Neural progenitor cell (in vitro differentiated cells): ENCODE data around the gene HHAT. TPM values are rescaled to one million over a fixed set of nuclear protein-coding genes. Genes with fewer than 3 reads are reported as not detected.

Experiments
- DNase-seq: peaks from one replicate; pipeline ENCODE4 v3.0.0-alpha.2; 2016; ENCODE audit warnings: low spot score
- H2AFZ ChIP-seq: fragments of 200-600 bp; sonication (generic); replicated peaks from 2 replicates; pipeline ENCODE4 v1.6.1; 2016; ENCODE audit warnings: antibody characterized with exemption
- H3F3A ChIP-seq: fragments of 200-600 bp; sonication (generic); 2 replicates; pipeline ENCODE4 v1.6.1; 2016; ENCODE audit warnings: antibody characterized with exemption, low read depth
- H3K27ac ChIP-seq: fragments of 200-600 bp; sonication (generic); 2 replicates; pipeline ENCODE4 v1.5.1; 2016; ENCODE audit warnings: mild to moderate bottlenecking
- H3K27me3 ChIP-seq: fragments of 200-600 bp; sonication (generic); 2 replicates; pipeline ENCODE4 v1.6.1; 2016; ENCODE audit warnings: mild to moderate bottlenecking, moderate library complexity
- H3K36me3 ChIP-seq: fragments of 200-600 bp; sonication (generic); 2 replicates; pipeline ENCODE4 v1.5.1; 2016
- H3K4me1 ChIP-seq: fragments of 200-600 bp; sonication (generic); 2 replicates; pipeline ENCODE4 v1.6.1; 2016; ENCODE audit warnings: mixed run types
- H3K4me2 ChIP-seq: fragments of 200-600 bp; sonication (generic); 2 replicates; pipeline ENCODE4 v1.6.1; 2016
- H3K4me3 ChIP-seq: fragments of 200-600 bp; sonication (generic); 2 replicates; pipeline ENCODE4 v1.5.1; 2016
- H3K79me2 ChIP-seq: fragments of 200-600 bp; sonication (generic); 2 replicates; pipeline ENCODE4 v1.6.1; 2016; ENCODE audit warnings: low read depth
- H3K9ac ChIP-seq: fragments of 200-600 bp; sonication (generic); 2 replicates; pipeline ENCODE4 v1.6.1; 2016
- H3K9me3 ChIP-seq: fragments of 200-600 bp; sonication (generic); 2 replicates; pipeline ENCODE4 v1.5.1; 2016; ENCODE audit warnings: low read depth
- H4K20me1 ChIP-seq: fragments of 200-600 bp; sonication (generic); 2 replicates; pipeline ENCODE4 v1.6.1; 2016; ENCODE audit warnings: low read depth
- H3K27ac Mint-ChIP-seq: 3 replicates; pipeline ENCODE4 v1.8.0; 2021; ENCODE audit warnings: mixed read lengths
- H3K27me3 Mint-ChIP-seq: 2 replicates; pipeline ENCODE4 v1.8.0; 2022; ENCODE audit warnings: low read depth, mild to moderate bottlenecking, inconsistent platforms, moderate library complexity, mixed read lengths; ENCODE audit not compliant: insufficient read depth
- H3K36me3 Mint-ChIP-seq: 3 replicates; pipeline ENCODE4 v1.8.0; 2021; ENCODE audit warnings: mixed read lengths
- H3K4me1 Mint-ChIP-seq: 3 replicates; pipeline ENCODE4 v1.8.0; 2021; ENCODE audit warnings: mixed read lengths
- H3K4me3 Mint-ChIP-seq: 3 replicates; pipeline ENCODE4 v1.8.0; 2021; ENCODE audit warnings: mild to moderate bottlenecking, moderate library complexity, mixed read lengths
- H3K9me3 Mint-ChIP-seq: 3 replicates; pipeline ENCODE4 v1.8.0; 2020; ENCODE audit warnings: mixed read lengths
- EZH2 ChIP-seq: fragments of 200-600 bp; sonication (generic); IDR thresholded peaks from 2 replicates; pipeline ENCODE4 v1.6.1; 2017; ENCODE audit warnings: antibody characterized with exemption, mild to moderate bottlenecking, moderate library complexity
- EZH2phosphoT487 ChIP-seq: fragments of 200-600 bp; sonication (generic); IDR thresholded peaks from 2 replicates; pipeline ENCODE4 v1.6.1; 2017; ENCODE audit warnings: antibody characterized with exemption
- total RNA-seq: library from RNA; depleted of rRNA; stranded (reverse); fragments of >200 nt; gene quantifications from 2 replicates; pipeline ENCODE4 v1.2.3, GENCODE V29; 2015; ENCODE audit warnings: low replicate concordance
- TF ChIP-seq, protein P1 (sequence below): fragments of 200-600 bp; sonication (generic); IDR thresholded peaks from 2 replicates; pipeline ENCODE4 v1.5.1; 2017; ENCODE audit warnings: antibody characterized with exemption, mild to moderate bottlenecking

Gene HHAT
- total RNA-seq, 1 donor from 2014 or later, result 10.3 TPM

DNA sequence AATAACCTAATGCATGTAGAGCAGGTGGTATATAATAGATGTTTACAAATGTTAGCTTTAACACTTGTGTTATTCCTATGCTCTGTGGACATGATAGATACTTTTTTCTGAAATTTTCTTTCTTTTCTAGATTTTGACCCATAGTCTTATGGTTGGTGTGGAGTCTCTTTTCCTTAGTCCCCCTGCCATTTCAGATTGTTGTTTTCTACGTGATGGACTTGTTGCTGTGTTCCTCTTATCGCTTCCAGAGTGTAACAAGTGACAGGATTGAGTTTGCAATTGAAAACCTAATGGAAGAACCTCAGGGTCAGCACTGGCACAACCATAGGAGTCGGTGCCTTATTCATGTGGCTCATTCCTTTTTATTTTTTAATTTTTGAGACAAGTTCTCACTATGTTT lies 136.4 kb downstream of the HHAT start:
- Histone ChIP-seq H3K9me3 (no peaks in the 10 kb centered on the region), H3K4me1 (no peaks in the 10 kb centered on the region), H3K27ac (no peak overlapping the region), H2AFZ (no peak overlapping the region), H3K27me3 (no peaks in the 10 kb centered on the region), H3K36me3 (no peaks in the 10 kb centered on the region), H3K79me2 (no peaks in the 10 kb centered on the region), H3K9ac (no peak overlapping the region), H3K4me3 (no peak overlapping the region), H4K20me1 (no peaks in the 10 kb centered on the region), H3F3A (no peaks in the 10 kb centered on the region), H3K4me2 (no peak overlapping the region)
- Mint-ChIP-seq H3K4me1 (peaks cover 4% of the 10 kb centered on the region), H3K36me3 (no peaks in the 10 kb centered on the region), H3K9me3 (no peaks in the 10 kb centered on the region), H3K27me3 (no peaks in the 10 kb centered on the region), H3K27ac (no peak overlapping the region), H3K4me3 (no peak overlapping the region)
- TF ChIP-seq EZH2 (no peak), EZH2phosphoT487 (no peak)
- TF ChIP-seq, protein P1, sequence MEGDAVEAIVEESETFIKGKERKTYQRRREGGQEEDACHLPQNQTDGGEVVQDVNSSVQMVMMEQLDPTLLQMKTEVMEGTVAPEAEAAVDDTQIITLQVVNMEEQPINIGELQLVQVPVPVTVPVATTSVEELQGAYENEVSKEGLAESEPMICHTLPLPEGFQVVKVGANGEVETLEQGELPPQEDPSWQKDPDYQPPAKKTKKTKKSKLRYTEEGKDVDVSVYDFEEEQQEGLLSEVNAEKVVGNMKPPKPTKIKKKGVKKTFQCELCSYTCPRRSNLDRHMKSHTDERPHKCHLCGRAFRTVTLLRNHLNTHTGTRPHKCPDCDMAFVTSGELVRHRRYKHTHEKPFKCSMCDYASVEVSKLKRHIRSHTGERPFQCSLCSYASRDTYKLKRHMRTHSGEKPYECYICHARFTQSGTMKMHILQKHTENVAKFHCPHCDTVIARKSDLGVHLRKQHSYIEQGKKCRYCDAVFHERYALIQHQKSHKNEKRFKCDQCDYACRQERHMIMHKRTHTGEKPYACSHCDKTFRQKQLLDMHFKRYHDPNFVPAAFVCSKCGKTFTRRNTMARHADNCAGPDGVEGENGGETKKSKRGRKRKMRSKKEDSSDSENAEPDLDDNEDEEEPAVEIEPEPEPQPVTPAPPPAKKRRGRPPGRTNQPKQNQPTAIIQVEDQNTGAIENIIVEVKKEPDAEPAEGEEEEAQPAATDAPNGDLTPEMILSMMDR, result no peak
- DNase-seq, result no peak

DNA sequence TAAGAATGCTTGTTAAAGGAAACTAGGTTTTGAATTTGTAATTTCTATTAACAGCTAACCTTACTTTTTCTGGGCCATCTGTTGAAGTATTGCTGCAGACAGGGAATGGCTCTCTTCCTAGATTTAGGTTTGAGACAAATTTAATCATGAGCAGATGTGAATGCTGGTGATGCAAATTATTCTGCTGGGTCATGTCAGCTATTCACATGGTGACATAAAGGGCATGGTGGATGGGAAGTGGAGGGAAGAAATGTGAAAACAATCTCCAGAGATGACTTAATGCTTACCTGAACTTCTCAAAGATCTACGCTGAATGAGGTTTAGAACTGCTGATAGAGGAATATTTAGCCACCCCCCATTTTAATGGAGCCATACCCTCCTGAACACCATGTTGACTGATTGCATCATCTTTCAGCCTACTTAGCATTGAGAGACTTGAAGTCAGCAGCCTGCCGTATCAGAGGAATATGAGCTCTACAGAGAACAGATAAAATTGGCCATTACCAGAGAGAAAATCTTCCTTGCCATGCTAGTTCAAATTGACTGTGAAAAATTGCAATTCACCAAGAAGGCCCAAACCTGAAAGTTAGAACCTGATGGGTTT lies 138.8 kb downstream of the HHAT start:
- H3K9me3 Mint-ChIP-seq, result no peaks in the 10 kb centered on the region

DNA sequence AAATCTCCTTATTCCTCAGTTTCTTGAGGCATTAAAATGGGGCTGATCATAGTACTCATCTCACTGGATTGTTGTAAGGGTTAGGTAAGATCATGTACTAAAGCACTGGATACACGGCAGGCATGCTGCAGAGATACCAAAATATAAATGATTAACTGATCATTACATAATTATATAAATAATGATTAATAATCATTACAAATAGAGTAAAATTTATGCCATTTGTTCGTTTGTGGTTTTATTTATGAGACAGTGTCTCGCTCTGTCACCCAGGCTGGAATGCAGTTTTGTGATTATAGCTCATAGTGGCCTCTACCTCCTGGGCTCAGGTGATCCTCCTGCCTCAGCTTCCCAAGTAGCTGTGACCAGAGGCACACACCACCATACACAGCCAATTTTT lies 140.7 kb downstream of the HHAT start:
- no peaks in the 10 kb centered on the region for H3K36me3 Mint-ChIP-seq
- no peaks in the 10 kb centered on the region for H3K27me3 ChIP-seq
- TF ChIP-seq, protein P1, result no peak

More for the DNA sequence above, 138.8 kb downstream of the HHAT start:
- H3K4me1 Mint-ChIP-seq, result peaks cover 4% of the 10 kb centered on the region
- no peaks in the 10 kb centered on the region for H3K27me3 Mint-ChIP-seq
- Histone ChIP-seq H3K27me3 (no peaks in the 10 kb centered on the region), H3K9me3 (no peaks in the 10 kb centered on the region), H3K4me1 (no peaks in the 10 kb centered on the region), H3K27ac (no peak overlapping the region), H4K20me1 (no peaks in the 10 kb centered on the region), H3F3A (no peaks in the 10 kb centered on the region), H3K4me3 (no peak overlapping the region), H2AFZ (no peak overlapping the region), H3K36me3 (no peaks in the 10 kb centered on the region), H3K4me2 (no peak overlapping the region), H3K79me2 (no peaks in the 10 kb centered on the region), H3K9ac (no peak overlapping the region)
- TF ChIP-seq EZH2, result no peak
- no peak for TF ChIP-seq EZH2phosphoT487
- TF ChIP-seq, protein P1, result no peak
- no peaks in the 10 kb centered on the region for H3K36me3 Mint-ChIP-seq
- no peak overlapping the region for H3K4me3 Mint-ChIP-seq
- DNase-seq, result no peak
- no peak overlapping the region for H3K27ac Mint-ChIP-seq

More for the DNA sequence above, 140.7 kb downstream of the HHAT start:
- Histone ChIP-seq H4K20me1 (no peaks in the 10 kb centered on the region), H3K9me3 (no peaks in the 10 kb centered on the region), H3K79me2 (no peaks in the 10 kb centered on the region), H3K4me2 (no peak overlapping the region), H3K4me1 (no peaks in the 10 kb centered on the region), H3K36me3 (no peaks in the 10 kb centered on the region), H3K9ac (no peak overlapping the region), H3K27ac (no peak overlapping the region), H3K4me3 (no peak overlapping the region), H2AFZ (no peak overlapping the region), H3F3A (no peaks in the 10 kb centered on the region)
- no peak for DNase-seq
- no peak overlapping the region for H3K27ac Mint-ChIP-seq
- H3K4me1 Mint-ChIP-seq, result peaks cover 4% of the 10 kb centered on the region
- H3K9me3 Mint-ChIP-seq, result no peaks in the 10 kb centered on the region
- H3K4me3 Mint-ChIP-seq, result no peak overlapping the region
- no peaks in the 10 kb centered on the region for H3K27me3 Mint-ChIP-seq
